GM18499 (cell line): Measurements from ENCODE around the gene ZNF576.
"Not testable (repeated sequence)": the region's sequence is repeated elsewhere in the genome, so short reads cannot be mapped to it uniquely, and the experiment has no call there.

Experiments
- ATAC-seq: cut with Tn5 transposase; IDR thresholded peaks from one replicate; pipeline ENCODE4 v1.9.1; 2021; ENCODE audit warnings: moderate number of reproducible peaks; ENCODE audit not compliant: insufficient read depth, unreplicated experiment

The ZNF576 gene

DNA sequence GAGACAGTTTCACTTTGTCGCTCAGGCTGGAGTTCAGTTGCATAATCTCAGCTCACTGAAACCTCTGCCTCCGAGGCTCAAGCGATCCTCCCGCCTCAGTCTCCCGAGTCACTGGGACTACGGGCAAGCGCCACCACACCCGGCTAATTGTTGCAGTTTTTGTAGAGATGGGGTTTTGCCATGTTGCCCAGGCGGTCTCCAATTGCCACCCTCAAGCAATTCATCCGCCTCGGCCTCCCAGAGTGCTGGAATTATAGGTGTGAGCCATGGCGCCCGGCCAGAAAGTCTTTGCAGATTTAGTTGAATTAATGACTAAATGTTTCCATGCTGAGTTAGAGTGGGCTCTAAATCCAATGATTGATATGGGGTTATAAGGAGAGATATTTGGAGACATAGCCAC, 47.8 kb downstream of the ZNF576 start:
- no peak for ATAC-seq

DNA sequence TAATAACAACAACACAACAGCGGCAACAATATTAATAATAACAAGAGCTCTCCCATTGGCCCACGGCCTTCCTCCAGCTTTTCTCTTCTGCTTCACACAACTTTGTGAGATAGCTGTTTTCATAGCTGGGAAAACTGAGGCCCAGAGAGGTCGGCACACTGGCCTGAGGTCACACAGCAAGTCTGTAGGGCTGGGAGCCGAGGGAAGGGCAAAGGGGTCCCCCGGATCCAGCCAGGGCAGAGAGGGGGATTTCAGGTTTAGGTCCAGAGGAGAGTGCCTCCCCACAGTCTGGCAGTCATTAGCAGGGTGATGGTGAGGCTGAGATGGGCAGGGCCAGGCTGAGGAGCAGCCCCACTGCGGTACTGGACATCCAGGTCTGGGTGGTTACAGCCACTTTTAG, 52.2 kb downstream of the ZNF576 start:
- no peak for ATAC-seq

DNA sequence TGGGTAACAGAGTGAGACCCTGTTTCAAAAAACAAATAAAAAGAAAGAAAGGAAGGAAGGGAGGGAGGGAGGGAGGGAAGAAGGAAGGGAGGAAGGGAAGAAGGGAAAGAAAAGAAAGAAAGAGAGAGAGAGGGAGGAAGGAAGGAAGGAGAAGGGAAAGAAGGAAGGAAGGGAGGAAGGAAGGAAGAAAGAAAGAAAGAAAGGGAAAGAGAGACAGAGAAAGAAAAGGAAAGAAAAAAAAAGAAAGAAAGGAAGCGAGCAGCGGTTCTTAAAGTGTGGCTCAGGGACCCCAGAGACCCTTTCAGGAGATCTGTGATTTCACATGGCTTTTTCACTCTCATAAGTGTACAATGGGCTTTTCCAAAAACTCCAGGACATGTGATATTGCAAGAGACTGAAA, 53.1 kb downstream of the ZNF576 start:
- no peak for ATAC-seq

DNA sequence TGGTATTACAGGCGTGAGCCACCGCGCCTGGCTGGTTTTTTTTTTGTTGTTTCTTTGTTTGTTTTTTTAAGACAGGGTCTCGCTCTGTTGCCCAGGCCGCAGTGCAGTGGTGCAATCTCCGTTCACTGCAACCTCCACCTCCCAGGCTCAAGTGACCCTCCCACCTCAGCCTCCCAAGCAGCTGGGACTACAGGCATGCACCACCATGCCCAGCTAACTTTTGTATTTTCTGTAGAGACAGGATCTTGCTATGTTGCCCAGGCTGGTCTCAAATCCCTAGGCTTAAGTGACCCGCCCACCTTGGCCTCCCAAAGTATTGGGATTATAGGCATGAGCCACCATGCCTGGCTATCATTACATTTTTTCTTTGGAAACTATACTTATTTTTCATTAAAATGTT, 53.9 kb downstream of the ZNF576 start:
- not testable (repeated sequence) for ATAC-seq
